Measurements from ENCODE around the gene SEPTIN5.

DNA sequence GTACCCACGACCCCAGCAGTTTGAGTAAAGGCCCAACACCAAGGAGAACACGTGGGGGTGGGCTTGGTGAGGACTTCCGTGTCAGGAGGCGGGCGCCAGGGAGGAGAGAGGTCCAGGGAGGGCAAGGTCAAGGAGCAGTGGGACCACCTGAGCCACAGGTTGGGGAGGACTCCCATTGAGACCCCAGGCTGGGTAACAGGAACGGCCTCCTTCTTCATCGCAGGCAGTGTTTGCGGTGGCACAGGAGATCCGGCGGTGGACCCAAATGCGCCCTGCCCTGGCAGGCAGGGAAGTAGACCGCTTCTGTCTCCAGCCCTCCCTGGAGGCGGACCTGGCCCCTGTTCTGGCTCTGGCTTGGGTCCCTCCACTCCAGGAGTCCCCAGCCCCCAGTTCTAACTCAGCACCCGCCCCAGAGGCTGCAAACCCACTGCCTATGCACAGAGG is 40.4 kb downstream of the SEPTIN5 start:
- TF ChIP-seq GATA3 (IDR thresholded peaks at IDR 0.05; ENCODE audit: low read depth, low read length) (no peak), GATA2 (IDR thresholded peaks at IDR 0.05; ENCODE audit: low read depth, low read length) (no peak)

All from SH-SY5Y (cell line).